HG03039 (cell line): ENCODE measurements around the gene DEFB131B.
"Not testable (repeated sequence)": the region's sequence is repeated elsewhere in the genome, so short reads cannot be mapped to it uniquely, and the experiment has no call there.

ENCODE experiments used
- ATAC-seq: cut with Tn5 transposase; IDR thresholded peaks from one replicate; pipeline ENCODE4 v1.9.1; 2021; ENCODE audit warnings: mild to moderate bottlenecking, moderate library complexity; ENCODE audit not compliant: unreplicated experiment

DEFB131B gene

DNA sequence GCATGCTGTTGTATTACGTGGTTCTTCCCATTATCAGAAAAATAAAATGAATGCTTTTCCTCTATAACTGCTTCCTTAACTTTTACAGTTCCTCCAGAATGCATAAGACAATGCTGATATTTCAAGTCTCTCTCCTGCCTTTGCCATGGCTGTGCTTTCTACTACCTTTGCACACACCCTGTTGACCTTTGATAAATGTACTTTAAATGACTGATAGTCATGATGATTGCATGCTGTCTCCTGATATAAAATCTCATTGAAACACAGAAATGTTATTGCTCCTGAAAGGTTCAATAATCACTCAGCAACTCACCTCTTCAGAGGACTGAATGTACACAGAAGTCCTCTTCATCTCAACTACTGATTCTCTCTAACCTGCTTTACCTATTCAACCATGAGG is at the start of gene DEFB131B:
Gene DEFB131B (plus strand): TSS at position 395 of the 400 bp plus-strand sequence. CDS start 0 bp downstream, at position 395.
- not testable (repeated sequence) for ATAC-seq

DNA sequence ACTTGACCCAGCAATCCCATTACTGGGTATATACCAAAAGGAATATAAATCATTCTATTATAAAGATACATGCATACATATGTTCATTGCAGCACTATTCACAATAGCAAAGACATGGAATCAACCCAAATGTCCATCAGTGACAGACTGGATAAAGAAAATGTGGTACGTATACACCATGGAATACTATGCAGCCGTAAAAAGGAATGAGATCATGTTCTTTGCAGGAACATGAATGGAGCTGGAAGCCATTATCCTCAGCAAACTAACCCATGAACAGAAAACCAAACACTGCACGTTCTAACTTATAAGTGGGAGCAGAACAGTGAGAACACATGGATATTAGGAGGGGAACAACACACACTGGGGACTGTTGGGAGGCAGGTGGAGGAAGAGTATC is 49.0 kb upstream of the DEFB131B start:
- ATAC-seq = not testable (repeated sequence)

DNA sequence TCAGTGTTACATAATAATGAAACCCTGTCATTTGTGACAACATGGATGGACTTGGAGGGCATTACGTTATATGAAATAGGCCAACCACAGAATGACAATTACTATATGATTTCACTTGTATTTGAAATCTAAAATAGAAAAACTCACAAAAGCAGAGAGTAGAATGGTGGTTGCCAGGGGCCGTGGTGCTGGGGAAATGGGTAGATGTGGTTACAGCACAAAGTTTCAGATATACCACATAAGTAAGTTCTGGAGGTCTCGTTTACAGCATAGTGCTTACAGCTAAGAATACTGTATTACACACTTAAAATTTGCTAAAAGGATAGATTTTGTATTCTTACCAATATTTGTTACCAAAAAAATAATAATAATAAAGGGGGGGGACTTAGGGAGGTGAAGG is 48.6 kb upstream of the DEFB131B start:
- ATAC-seq = not testable (repeated sequence)

GRCh38 chr11:71832811-71833210 is 45.4 kb upstream of the DEFB131B start, which contains the start of gene DEFB108B:
DEFB108B (plus strand) TSS chr11:71833200; CDS start chr11:71833200, 0 bp downstream.
- ATAC-seq = not testable (repeated sequence)

GRCh38 chr11:71842720-71843119 is 35.5 kb upstream of the DEFB131B start:
- ATAC-seq = not testable (repeated sequence)

DNA sequence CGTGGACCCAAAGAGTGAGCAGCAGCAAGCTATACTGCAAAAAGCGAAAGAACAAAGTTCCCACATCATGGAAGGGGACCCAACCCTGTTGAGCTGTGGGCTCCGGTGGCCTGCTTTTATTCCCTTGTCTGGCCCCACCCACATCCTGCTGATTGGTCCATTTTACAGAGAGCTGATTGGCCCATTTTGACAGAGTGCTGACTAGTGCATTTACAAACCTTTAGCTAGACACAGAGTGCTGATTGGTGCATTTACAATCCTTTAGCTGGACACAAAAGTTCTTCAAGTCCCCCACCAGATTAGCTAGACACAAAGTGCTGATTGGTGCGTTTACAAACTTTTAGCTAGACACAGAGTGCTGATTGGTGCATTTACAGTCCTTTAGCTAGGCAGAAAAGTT is 34.9 kb upstream of the DEFB131B start:
- ATAC-seq = not testable (repeated sequence)

- no peak for ATAC-seq
Observed at GRCh38 chr11:71843858-71844257, 34.4 kb upstream of the DEFB131B start.

DNA sequence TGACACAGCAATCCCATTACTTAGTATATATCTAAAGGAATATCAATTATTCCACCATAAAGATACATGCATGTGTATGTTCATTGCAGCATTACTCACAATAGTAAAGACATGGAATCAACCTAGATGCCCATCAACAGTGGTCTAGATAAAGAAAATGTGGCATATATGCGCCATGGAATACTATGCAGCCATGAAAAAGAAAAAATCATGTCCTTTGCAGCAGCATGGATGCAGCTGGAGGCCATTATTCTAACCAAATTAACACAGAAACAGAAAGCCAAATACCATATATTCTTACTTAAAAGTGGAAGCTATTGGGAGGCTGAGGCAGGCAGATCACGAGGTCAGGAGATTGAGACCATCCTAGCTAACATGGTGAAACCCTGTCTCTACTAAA is 24.4 kb upstream of the DEFB131B start:
- not testable (repeated sequence) for ATAC-seq

GRCh38 chr11:71855880-71856279 is 22.4 kb upstream of the DEFB131B start:
- ATAC-seq = not testable (repeated sequence)

DNA sequence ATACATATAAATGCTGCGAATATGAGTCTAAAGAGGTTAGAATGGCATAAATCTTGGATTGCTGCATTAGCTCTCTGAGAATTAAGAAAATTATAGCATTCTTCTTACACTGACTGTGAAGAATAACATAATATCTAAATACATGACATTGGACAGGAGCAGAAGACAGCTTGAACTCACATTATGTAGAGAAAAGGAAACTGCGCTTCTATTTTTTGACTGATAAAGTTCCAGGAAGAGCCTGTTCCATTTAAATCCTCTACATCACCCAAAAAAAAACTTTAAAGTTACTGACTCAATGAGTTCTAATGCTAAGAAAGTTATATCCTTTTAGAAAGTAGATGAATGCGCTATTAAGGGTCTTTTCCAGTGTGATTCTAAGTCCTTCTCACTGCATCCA is 17.4 kb upstream of the DEFB131B start:
- not testable (repeated sequence) for ATAC-seq

- ATAC-seq = not testable (repeated sequence)
Observed at GRCh38 chr11:71863978-71864627, 14.2 kb upstream of the DEFB131B start.

GRCh38 chr11:71867209-71867608 is 11.0 kb upstream of the DEFB131B start:
- ATAC-seq = not testable (repeated sequence)

DNA sequence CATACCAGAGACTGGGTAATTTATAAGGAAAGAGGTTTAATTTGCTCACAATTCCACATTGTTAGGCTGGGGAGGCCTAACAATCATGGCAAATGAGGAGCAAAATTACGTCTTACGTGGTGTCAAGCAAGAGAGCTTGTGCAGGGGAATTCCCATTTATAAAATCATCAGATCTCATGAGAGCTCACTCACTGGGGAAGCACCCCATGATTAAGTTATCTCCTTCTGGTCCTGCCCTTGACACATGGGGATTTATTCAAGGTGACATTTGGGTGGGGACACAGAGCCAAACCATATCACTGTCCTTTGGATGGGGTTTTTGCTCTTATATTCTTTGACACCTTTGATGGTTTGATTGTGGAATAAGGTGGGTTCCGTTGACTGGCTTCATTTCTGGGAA is 8.3 kb upstream of the DEFB131B start:
- not testable (repeated sequence) for ATAC-seq

DNA sequence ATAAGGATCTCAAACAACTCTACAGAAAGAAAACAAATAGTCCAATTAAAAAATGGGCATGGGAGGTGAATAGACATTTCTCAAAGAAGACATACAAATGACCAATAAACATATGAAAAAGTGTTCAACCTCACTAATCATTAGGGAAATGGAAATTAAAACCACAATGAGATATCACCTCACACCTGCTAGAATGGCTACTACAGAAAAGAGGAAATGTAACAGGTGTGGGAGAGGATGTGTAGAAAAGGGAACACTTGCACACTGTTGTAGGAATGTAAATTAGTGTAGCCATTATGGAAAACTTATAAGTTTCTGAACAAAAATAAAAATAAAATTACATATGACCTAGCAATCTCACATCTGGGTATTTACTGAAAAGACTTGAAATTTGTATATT is 7.6 kb upstream of the DEFB131B start:
- not testable (repeated sequence) for ATAC-seq

DNA sequence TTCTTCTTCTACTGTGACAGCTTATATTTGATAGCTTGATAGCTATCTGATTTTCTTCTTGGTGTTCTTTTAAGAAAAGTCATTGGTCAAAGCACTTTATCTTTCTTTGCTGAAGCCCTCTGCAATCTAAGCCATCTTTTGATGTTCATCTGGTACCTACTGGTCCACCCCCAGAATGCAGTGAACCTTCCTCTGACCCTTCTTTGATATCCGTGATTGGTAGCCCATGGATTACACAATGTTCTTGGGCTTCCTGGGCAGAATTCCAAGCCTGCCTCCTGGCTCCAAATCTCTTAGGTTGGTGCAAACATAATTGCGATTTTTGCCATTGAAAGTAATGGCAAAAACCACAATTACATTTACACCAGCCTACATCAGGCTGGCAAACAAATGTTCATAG is 2.0 kb upstream of the DEFB131B start:
- not testable (repeated sequence) for ATAC-seq

- ATAC-seq = not testable (repeated sequence)
Observed at GRCh38 chr11:71885806-71886205, 7.6 kb downstream of the DEFB131B start.

DNA sequence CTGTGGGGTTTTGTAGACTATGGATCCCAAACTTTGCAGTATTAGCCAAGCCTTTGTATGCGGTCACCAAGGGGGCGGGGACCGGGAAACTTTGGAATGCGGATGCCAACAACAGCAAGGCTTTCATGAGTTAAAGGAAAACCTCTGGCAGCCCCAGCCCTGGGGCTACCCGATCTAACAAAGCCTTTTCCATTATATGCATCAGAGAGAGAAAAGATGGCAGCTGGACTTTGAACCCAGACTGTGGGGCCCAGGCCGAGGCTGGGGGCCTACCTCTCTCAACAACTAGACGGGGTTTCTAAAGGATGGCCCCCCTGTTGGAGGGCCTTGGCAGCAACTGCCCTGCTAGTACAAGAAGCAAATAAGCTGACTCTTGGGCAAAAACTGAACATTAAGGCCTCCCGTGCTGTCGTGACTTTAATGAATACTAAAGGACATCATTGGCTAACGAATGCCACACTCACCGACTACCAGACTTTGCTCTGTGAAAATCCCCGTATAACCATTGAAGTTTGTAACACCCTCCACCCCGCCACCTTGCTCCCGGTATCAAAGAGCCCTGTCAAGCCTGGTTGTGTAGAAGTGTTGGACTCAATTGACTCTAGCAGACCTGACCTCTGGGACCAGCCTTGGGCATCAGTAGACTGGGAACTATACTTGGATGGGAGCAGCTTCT is 10.2 kb downstream of the DEFB131B start:
- ATAC-seq = not testable (repeated sequence)

- not testable (repeated sequence) for ATAC-seq
Observed at GRCh38 chr11:71889181-71889872, 11.1 kb downstream of the DEFB131B start.

DNA sequence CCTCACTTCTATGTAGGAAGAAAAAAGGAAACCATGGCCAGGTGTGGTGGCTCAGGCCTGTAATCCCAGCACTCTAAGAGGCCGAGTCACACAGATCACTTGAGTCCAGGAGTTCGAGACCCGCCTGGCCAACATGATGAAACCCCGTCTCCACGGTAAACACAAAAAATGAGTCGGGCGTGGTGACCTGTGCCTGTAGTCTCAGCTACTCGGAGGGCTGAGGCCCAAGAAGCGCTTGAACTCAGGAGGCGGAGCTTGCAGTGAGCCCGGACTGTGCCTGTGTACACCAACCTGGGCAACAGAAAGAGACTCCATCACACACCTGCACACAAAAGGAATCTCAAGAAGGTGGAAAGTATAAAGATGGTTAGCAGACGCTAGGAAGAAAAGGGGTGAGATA is 17.7 kb downstream of the DEFB131B start:
- ATAC-seq = no peak

GRCh38 chr11:71901137-71901536 is 22.9 kb downstream of the DEFB131B start:
- not testable (repeated sequence) for ATAC-seq

DNA sequence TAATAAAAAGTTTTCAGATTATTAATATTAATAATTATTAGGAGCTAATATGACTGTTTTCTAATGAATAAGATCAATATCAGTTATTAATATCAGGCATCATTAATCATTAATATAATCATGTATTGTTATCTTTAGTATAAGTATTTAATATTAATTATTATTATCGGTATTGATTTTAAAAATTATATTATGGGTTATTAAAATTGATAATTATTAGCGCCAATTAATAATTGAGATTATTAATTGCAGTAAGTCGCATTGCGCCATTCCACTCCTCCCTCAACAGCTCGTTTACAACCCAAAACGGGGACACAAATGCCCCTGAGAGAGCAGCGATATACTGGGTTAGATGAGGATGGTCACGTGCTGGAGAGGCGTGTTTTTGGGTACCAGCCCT is 30.0 kb downstream of the DEFB131B start:
- ATAC-seq = no peak

- ATAC-seq = not testable (repeated sequence)
Observed at GRCh38 chr11:71910775-71911174, 32.5 kb downstream of the DEFB131B start.
